K562 (cell line): ENCODE results near the gene STRA6. TPM values are rescaled to one million over a fixed set of nuclear protein-coding genes. Genes with fewer than 3 reads are reported as not detected.

Experiments
- ATAC-seq: fragments of 200-7000 bp; cut with Tn5 transposase; 3 replicates; pipeline ENCODE4 v1.9.1; 2020; ENCODE audit warnings: moderate library complexity
- BruUV-seq: library from RNA; stranded (reverse); fragments of 400-500 nt; replicated peaks from 2 replicates; lab custom pipeline; 2021; lab: Mats Ljungman, UMichigan
- CTCF ChIA-PET: fragments of 300-600 bp; formaldehyde crosslinking; extraction: SDS; loops from one replicate; lab custom pipeline; 2021; ENCODE audit warnings: low intra/inter-chr PET ratio; lab: Yijun Ruan, JAX
- POLR2A ChIA-PET: fragments of 300-600, 350-650 bp; sonication (Branson Sonifier 250); formaldehyde crosslinking; extraction: SDS; loops from one replicate; lab custom pipeline; 2021; ENCODE audit warnings: antibody characterized with exemption, inconsistent platforms; lab: Yijun Ruan, JAX
- DNase-seq, 4 experiments: peaks; one replicate each; pipeline versions ENCODE4 v3.0.0 to v3.0.0-alpha.2; 2011 to 2018; ENCODE audit warnings: low spot score in 3 of 4, mixed read lengths in 3 of 4; ENCODE audit errors: extremely low read depth in 1 of 4
- FAIRE-seq: peaks from 2 replicates; lab custom pipeline; 2011; peaks lifted over from hg19 to GRCh38; lab: Jason Lieb, UNC
- H2AFZ ChIP-seq: 2 replicates; pipeline ENCODE4 v1.6.0; 2011; ENCODE audit warnings: low read depth, low read length, control low read depth, inconsistent platforms
- H3K27ac ChIP-seq: fragments of 200-600 bp; 3 replicates; pipeline ENCODE4 v1.8.0; 2011; ENCODE audit warnings: low read depth, mild to moderate bottlenecking, control low read depth, inconsistent platforms, low read length, moderate library complexity, mixed read lengths; ENCODE audit errors: extremely low read depth
- H3K27me3 ChIP-seq, 2 experiments: fragments of 300-600 bp in 1 of 2; 2 replicates in 1 of 2; 3 replicates in 1 of 2; pipeline versions ENCODE4 v1.6.0 to v1.8.0; 2011; ENCODE audit warnings: inconsistent platforms in 2 of 2, low read length in 2 of 2, mild to moderate bottlenecking in 1 of 2, mixed read lengths in 1 of 2, moderate library complexity in 1 of 2; ENCODE audit not compliant: control insufficient read depth in 2 of 2, insufficient read depth in 2 of 2
- H3K36me3 ChIP-seq: fragments of 300-600 bp; 3 replicates; pipeline ENCODE4 v1.8.0; 2011; ENCODE audit warnings: mild to moderate bottlenecking, low read length, inconsistent platforms; ENCODE audit not compliant: control insufficient read depth, insufficient read depth
- H3K4me1 ChIP-seq, 2 experiments: fragments of 200-600 bp in 1 of 2; replicated peaks in 1 of 2; 2 replicates in 1 of 2; 3 replicates in 1 of 2; pipeline versions ENCODE4 v1.5.1 to v1.8.0; 2011; ENCODE audit warnings: inconsistent platforms in 2 of 2, low read length in 2 of 2, mild to moderate bottlenecking in 1 of 2, mixed read lengths in 1 of 2, moderate library complexity in 1 of 2; ENCODE audit not compliant: control insufficient read depth in 2 of 2, insufficient read depth in 2 of 2
- H3K4me2 ChIP-seq: 2 replicates; pipeline ENCODE4 v1.6.1; 2011; ENCODE audit warnings: low read length, control low read depth, inconsistent platforms, mixed read lengths; ENCODE audit not compliant: insufficient read depth
- H3K4me3 ChIP-seq: fragments of 200-600 bp; sonication (generic), shearing (Covaris generic); 2 replicates; pipeline ENCODE4 v1.5.1; 2016; ENCODE audit warnings: control low read depth, inconsistent platforms
- H3K79me2 ChIP-seq: fragments of 200-600 bp; 3 replicates; pipeline ENCODE4 v1.8.0; 2011; ENCODE audit warnings: low read length, inconsistent platforms; ENCODE audit not compliant: control insufficient read depth, insufficient read depth
- H3K9ac ChIP-seq, 2 experiments: 2 replicates each; pipeline versions ENCODE4 v1.6.0 to v1.6.1; 2011; ENCODE audit warnings: low read depth in 2 of 2, low read length in 2 of 2, control low read depth in 1 of 2, inconsistent platforms in 1 of 2, mild to moderate bottlenecking in 1 of 2, mixed read lengths in 1 of 2; ENCODE audit not compliant: insufficient read depth in 1 of 2
- H3K9me1 ChIP-seq: one replicate; pipeline ENCODE4 v1.6.0; 2011; ENCODE audit warnings: inconsistent platforms, mild to moderate bottlenecking, low read length, moderate library complexity; ENCODE audit not compliant: control insufficient read depth, insufficient read depth
- H3K9me3 ChIP-seq: replicated peaks from 2 replicates; pipeline ENCODE4 v1.5.1; 2011; ENCODE audit warnings: low read depth, low read length, inconsistent platforms; ENCODE audit not compliant: control insufficient read depth, insufficient read depth
- H4K20me1 ChIP-seq: replicated peaks from 2 replicates; pipeline ENCODE4 v1.6.1; 2011; ENCODE audit warnings: low read length, inconsistent platforms, mixed read lengths; ENCODE audit not compliant: control insufficient read depth, insufficient read depth
- EHMT2 ChIP-seq: fragments of 450-650 bp; IDR thresholded peaks from 2 replicates; pipeline ENCODE4 v1.6.1; 2018; ENCODE audit warnings: antibody characterized with exemption
- MAX ChIP-seq: sonication (generic); formaldehyde crosslinking; IDR thresholded peaks from 2 replicates; pipeline ENCODE4 v1.9.0; 2022; ENCODE audit warnings: mild to moderate bottlenecking, missing genetic modification reagents
- RBM25 ChIP-seq: fragments of 200-400 bp; formaldehyde crosslinking; IDR thresholded peaks from 2 replicates; pipeline ENCODE4 v1.6.1; 2018; ENCODE audit warnings: low read length, low read depth, moderate library complexity; ENCODE audit not compliant: severe bottlenecking
- SMARCB1 ChIP-seq: IDR thresholded peaks from 2 replicates; pipeline ENCODE4 v1.6.1; 2011; ENCODE audit warnings: improper control_type of control experiment, low read depth; ENCODE audit not compliant: insufficient read length
- TCF3 ChIP-seq: sonication (generic); formaldehyde crosslinking; IDR thresholded peaks from 2 replicates; pipeline ENCODE4 v1.4.0; 2020; ENCODE audit warnings: mild to moderate bottlenecking, missing genetic modification reagents
- TFAM ChIP-seq: fragments of 250-450 bp; sonication (Bioruptor Pico); conservative IDR thresholded peaks from 2 replicates; pipeline ENCODE4 v1.5.0; 2021; ENCODE audit warnings: mild to moderate bottlenecking, moderate library complexity
- ZNF277 ChIP-seq: fragments of 250-450 bp; sonication (Bioruptor Pico); IDR thresholded peaks from 2 replicates; pipeline ENCODE4 v1.8.0; 2022; ENCODE audit warnings: inconsistent platforms, mild to moderate bottlenecking, moderate library complexity, borderline replicate concordance
- ZNF584 ChIP-seq: fragments of 200-800 bp; sonication (Bioruptor generic); IDR thresholded peaks from 2 replicates; pipeline ENCODE4 v1.6.1; 2016; ENCODE audit warnings: low read depth, mild to moderate bottlenecking, missing genetic modification characterization, missing compliant biosample characterization
- ZNF699 ChIP-seq: fragments of 250-450 bp; sonication (Bioruptor Pico); IDR thresholded peaks from 2 replicates; pipeline ENCODE4 v1.8.0; 2021; ENCODE audit warnings: mild to moderate bottlenecking, moderate library complexity; ENCODE audit not compliant: insufficient replicate concordance
- WGBS: fragments of 100-300 bp; shearing (Covaris generic); methylation state at CpG from one replicate; pipeline ENCODE4 v1.1.6; 2016; ENCODE audit warnings: low coverage, mixed read lengths; ENCODE audit not compliant: insufficient coverage; ENCODE audit errors: missing lambda C conversion rate; 5-methylcytosine and 5-hydroxymethylcytosine counted together
- in situ Hi-C: fragments of 300-500 bp; cut with MboI; formaldehyde crosslinking; loops from 4 replicates; pipeline ENCODE4 v1.15.0; 2018; ENCODE audit warnings: inconsistent platforms, mixed read lengths
- intact Hi-C: fragments of 100-400 bp; cut with micrococcal nuclease; formaldehyde crosslinking; loops from 2 replicates; pipeline ENCODE4 v1.14.2; 2022
- polyA plus RNA-seq, 8 experiments: library from polyadenylated mRNA; depleted of rRNA in 4 of 8; stranded (reverse) in 5 of 8; unstranded in 3 of 8; fragments of >200 nt; fragmentation: Nextera tagmentation in 2 of 8; fragmentation: Illumina TruSeq in 1 of 8; extraction: Ambion mirVana in 2 of 8; extraction: Trizol in 1 of 8; gene quantifications; 2 replicates each; pipeline versions ENCODE4 v1.2.1 to v1.2.3, GENCODE V29; 2011 to 2014; ENCODE audit warnings: inconsistent platforms in 1 of 8, missing spikeins in 1 of 8
- total RNA-seq, 7 experiments: library from RNA; depleted of rRNA in 6 of 7; stranded (reverse); fragments of >200 nt in 6 of 7; fragmentation: Illumina TruSeq in 2 of 7; extraction: Trizol in 2 of 7; gene quantifications; 2 replicates each; pipeline versions ENCODE4 v1.2.1 to v1.2.3, GENCODE V29; 2011 to 2021; ENCODE audit warnings: low replicate concordance in 1 of 7

STRA6 gene
- total and polyA plus RNA-seq, 9 of the 15 experiments (the other 6 are each of a cell fraction or from before 2014, with no cell fraction given) = 0.04 to 2.0 (median 0.43) TPM; not detected in 2

GRCh38 chr15:74141591-74141990, 61.0 kb downstream of the STRA6 start:
- H3K27me3 ChIP-seq = peaks cover 11 to 32% of the 10 kb centered on the region in 2 experiments
- TF ChIP-seq RBM25 (no peak), TFAM (CRISPR knock-in tag) (no peak), SMARCB1 (no peak), MAX (CRISPR knock-in tag) (no peak), TCF3 (CRISPR knock-in tag) (no peak), ZNF699 (CRISPR knock-in tag) (no peak), ZNF584 (CRISPR knock-in tag) (no peak), ZNF277 (CRISPR knock-in tag) (no peak), EHMT2 (no peak)
- intact Hi-C loops = no loop called here
- H3K4me1 ChIP-seq = no peaks in the 10 kb centered on the region
- H3K9ac ChIP-seq = no peak overlapping the region
- CTCF ChIA-PET = no interaction called here
- H3K4me3 ChIP-seq = no peak overlapping the region
- no peaks in the 10 kb centered on the region for H3K9me3 ChIP-seq
- no peak overlapping the region for H3K4me2 ChIP-seq
- no peaks in the 10 kb centered on the region for H3K79me2 ChIP-seq
- FAIRE-seq = no peak
- WGBS = 0% methylated on average over 1 of the region's 1 CpG
- H3K36me3 ChIP-seq = no peaks in the 10 kb centered on the region
- ATAC-seq = no peak
- no TSS peak for BruUV-seq
- in situ Hi-C loops = loop anchor here (25.0 kb wide), 1 partner anchor 1146 kb away; the partner anchor contains the start of gene GOLGA6D
- POLR2A ChIA-PET = no interaction called here
- H4K20me1 ChIP-seq = 0 out of 2 replicates have a peak, but pooled peaks cover 3% of the 10 kb centered on the region
- DNase-seq = no peak
- no peak overlapping the region for H2AFZ ChIP-seq
- no peaks in the 10 kb centered on the region for H3K9me1 ChIP-seq
- H3K27ac ChIP-seq = no peak overlapping the region
